ENCODE results near the gene CLTC. TPM values are rescaled to one million over a fixed set of nuclear protein-coding genes. Genes with fewer than 3 reads are reported as not detected.
A peak's percentile ranks its signal among the peaks of the same experiment; 100 is the strongest.

The CLTC gene
- total and polyA plus RNA-seq, 2 donors (not counting 1 experiment from before 2014, with no cell fraction given) = 25.9 to 114 TPM

DNA sequence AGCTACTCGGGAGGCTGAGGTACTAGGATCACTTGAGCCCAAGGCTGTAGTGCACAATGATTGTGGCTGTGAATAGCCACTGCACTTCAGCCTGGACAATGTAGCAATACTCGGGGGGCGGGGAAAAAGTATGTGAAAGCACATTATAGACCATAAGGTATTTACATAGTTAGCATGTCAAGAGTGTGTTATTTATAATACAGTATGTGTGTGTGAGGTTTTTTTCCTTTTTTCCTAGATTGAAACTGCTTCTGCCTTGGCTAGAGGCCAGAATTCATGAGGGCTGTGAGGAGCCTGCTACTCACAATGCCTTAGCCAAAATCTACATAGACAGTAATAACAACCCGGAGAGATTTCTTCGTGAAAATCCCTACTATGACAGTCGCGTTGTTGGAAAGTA is 57.0 kb downstream of the CLTC start:
- TF ChIP-seq EZH2 (IDR thresholded peaks at IDR 0.05; ENCODE audit: borderline replicate concordance, insufficient read depth, low read depth, low read length, poor library complexity, severe bottlenecking) = no peak
- TF ChIP-seq, protein P1, sequence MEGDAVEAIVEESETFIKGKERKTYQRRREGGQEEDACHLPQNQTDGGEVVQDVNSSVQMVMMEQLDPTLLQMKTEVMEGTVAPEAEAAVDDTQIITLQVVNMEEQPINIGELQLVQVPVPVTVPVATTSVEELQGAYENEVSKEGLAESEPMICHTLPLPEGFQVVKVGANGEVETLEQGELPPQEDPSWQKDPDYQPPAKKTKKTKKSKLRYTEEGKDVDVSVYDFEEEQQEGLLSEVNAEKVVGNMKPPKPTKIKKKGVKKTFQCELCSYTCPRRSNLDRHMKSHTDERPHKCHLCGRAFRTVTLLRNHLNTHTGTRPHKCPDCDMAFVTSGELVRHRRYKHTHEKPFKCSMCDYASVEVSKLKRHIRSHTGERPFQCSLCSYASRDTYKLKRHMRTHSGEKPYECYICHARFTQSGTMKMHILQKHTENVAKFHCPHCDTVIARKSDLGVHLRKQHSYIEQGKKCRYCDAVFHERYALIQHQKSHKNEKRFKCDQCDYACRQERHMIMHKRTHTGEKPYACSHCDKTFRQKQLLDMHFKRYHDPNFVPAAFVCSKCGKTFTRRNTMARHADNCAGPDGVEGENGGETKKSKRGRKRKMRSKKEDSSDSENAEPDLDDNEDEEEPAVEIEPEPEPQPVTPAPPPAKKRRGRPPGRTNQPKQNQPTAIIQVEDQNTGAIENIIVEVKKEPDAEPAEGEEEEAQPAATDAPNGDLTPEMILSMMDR (IDR thresholded peaks at IDR 0.05) = no peak
- Mint-ChIP-seq H3K27me3 (no peaks in the 10 kb centered on the region), H3K4me1 (peaks cover 29% of the 10 kb centered on the region), H3K4me3 (no peak overlapping the region), H3K9me3 (ENCODE audit: insufficient read depth) (no peaks in the 10 kb centered on the region), H3K27ac (no peak overlapping the region)
- Histone ChIP-seq H3K4me2 (replicated peaks; ENCODE audit: low read depth, low read length, poor library complexity, severe bottlenecking) (no peak overlapping the region), H4K20me1 (ENCODE audit: control insufficient read depth, insufficient read depth, low read length, poor library complexity, severe bottlenecking) (no peaks in the 10 kb centered on the region), H3K4me3 (ENCODE audit: control extremely low read depth in 1 of 5, extremely low read depth in 1 of 5, insufficient read depth in 1 of 5, low read depth in 2 of 5, low read length in 4 of 5) (no peak overlapping the region), H3K27me3 (replicated peaks in 1 of 4; ENCODE audit: control extremely low read depth in 1 of 4, control insufficient read depth in 3 of 4, insufficient read depth in 4 of 4, low read length in 3 of 4) (no peaks in the 10 kb centered on the region), H3K4me1 (ENCODE audit: control insufficient read depth in 2 of 2, insufficient read depth in 2 of 2, low read length in 2 of 2) (peaks cover 21 to 25% of the 10 kb centered on the region in 2 donors), H3K9me3 (ENCODE audit: control extremely low read depth in 1 of 3, control insufficient read depth in 2 of 3, insufficient read depth in 1 of 3, low read length in 2 of 3) (no peaks in the 10 kb centered on the region), H3K9ac (ENCODE audit: low read length) (no peak overlapping the region), H3K79me2 (ENCODE audit: control insufficient read depth, insufficient read depth, low read length) (peaks cover 37% of the 10 kb centered on the region), H3K27ac (ENCODE audit: low read length in 2 of 2) (peak overlapping the region in 1 of 2 donors; percentile 80), H3K36me3 (replicated peaks in 1 of 2; ENCODE audit: control extremely low read depth in 1 of 2, control insufficient read depth in 1 of 2, extremely low read depth in 1 of 2, insufficient read depth in 2 of 2, low read length in 1 of 2) (peaks cover 3 to 72% of the 10 kb centered on the region in 2 experiments), H2AFZ (ENCODE audit: insufficient read depth, low read depth, low read length, poor library complexity, severe bottlenecking) (no peak overlapping the region)
- CTCF ChIA-PET = no interaction called here
- DNase-seq = no peak
- no peak for ATAC-seq (ENCODE audit: low read depth)
- intact Hi-C loops (cut with micrococcal nuclease) = no loop called here
- WGBS (ENCODE audit: insufficient coverage) = 100% methylated on average over 1 of the region's 7 CpGs
- POLR2A ChIA-PET = no interaction called here

DNA sequence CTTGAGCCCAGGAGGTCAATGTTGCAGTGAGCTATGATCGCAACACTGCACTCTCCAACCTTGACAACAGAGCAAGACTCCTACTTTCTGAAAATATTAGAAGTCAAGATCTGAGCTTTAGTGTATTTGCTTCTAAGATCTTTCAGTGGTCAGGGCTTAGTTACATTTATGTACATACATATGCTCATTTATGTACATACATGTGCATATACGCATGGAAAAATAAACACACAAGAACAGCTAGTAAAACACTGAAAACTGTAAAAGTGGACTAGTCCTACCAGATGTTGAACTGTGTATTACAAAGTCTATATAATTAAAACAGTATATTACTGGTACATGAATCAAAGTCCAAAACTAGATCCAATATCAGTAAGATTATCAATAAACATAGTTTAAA is 59.2 kb downstream of the CLTC start:
- Histone ChIP-seq H3K27me3 (replicated peaks in 1 of 4; ENCODE audit: control extremely low read depth in 1 of 4, control insufficient read depth in 3 of 4, insufficient read depth in 4 of 4, low read length in 3 of 4) (no peaks in the 10 kb centered on the region), H3K4me1 (ENCODE audit: control insufficient read depth in 2 of 2, insufficient read depth in 2 of 2, low read length in 2 of 2) (peaks cover 16 to 23% of the 10 kb centered on the region in 2 donors), H4K20me1 (ENCODE audit: control insufficient read depth, insufficient read depth, low read length, poor library complexity, severe bottlenecking) (no peaks in the 10 kb centered on the region), H2AFZ (ENCODE audit: insufficient read depth, low read depth, low read length, poor library complexity, severe bottlenecking) (no peak overlapping the region), H3K4me3 (ENCODE audit: control extremely low read depth in 1 of 5, extremely low read depth in 1 of 5, insufficient read depth in 1 of 5, low read depth in 2 of 5, low read length in 4 of 5) (no peak overlapping the region), H3K9ac (ENCODE audit: low read length) (no peak overlapping the region), H3K4me2 (replicated peaks; ENCODE audit: low read depth, low read length, poor library complexity, severe bottlenecking) (no peak overlapping the region), H3K27ac (ENCODE audit: low read length in 2 of 2) (no peak overlapping the region), H3K79me2 (ENCODE audit: control insufficient read depth, insufficient read depth, low read length) (peaks cover 37% of the 10 kb centered on the region), H3K36me3 (replicated peaks in 1 of 2; ENCODE audit: control extremely low read depth in 1 of 2, control insufficient read depth in 1 of 2, extremely low read depth in 1 of 2, insufficient read depth in 2 of 2, low read length in 1 of 2) (peaks cover 17 to 86% of the 10 kb centered on the region in 2 experiments), H3K9me3 (ENCODE audit: control extremely low read depth in 1 of 3, control insufficient read depth in 2 of 3, insufficient read depth in 1 of 3, low read length in 2 of 3) (no peaks in the 10 kb centered on the region)
- no peaks in the 10 kb centered on the region for H3K27me3 Mint-ChIP-seq
- no peaks in the 10 kb centered on the region for H3K9me3 Mint-ChIP-seq (ENCODE audit: insufficient read depth)
- ATAC-seq (ENCODE audit: low read depth) = no peak
- no peak for DNase-seq
- POLR2A ChIA-PET = no interaction called here
- TF ChIP-seq EZH2 (IDR thresholded peaks at IDR 0.05; ENCODE audit: borderline replicate concordance, insufficient read depth, low read depth, low read length, poor library complexity, severe bottlenecking) = no peak
- TF ChIP-seq, protein P1 (IDR thresholded peaks at IDR 0.05) = no peak
- H3K4me1 Mint-ChIP-seq = peaks cover 18% of the 10 kb centered on the region
- CTCF ChIA-PET = no interaction called here
- WGBS (ENCODE audit: insufficient coverage) = no CpG with 5 or more reads among the region's 2 CpGs
- H3K27ac Mint-ChIP-seq = no peak overlapping the region
- intact Hi-C loops (cut with micrococcal nuclease) = no loop called here
- H3K4me3 Mint-ChIP-seq = no peak overlapping the region
